GM23248 (cell line): ENCODE data around the gene LRMDA.

ENCODE experiments used
- EZH2 ChIP-seq: fragments of 200-600 bp; sonication (generic); IDR thresholded peaks from 2 replicates; pipeline ENCODE4 v1.6.1; 2018; ENCODE audit warnings: antibody characterized with exemption, mild to moderate bottlenecking; ENCODE audit not compliant: insufficient read depth, poor library complexity, severe bottlenecking
- EZH2phosphoT487 ChIP-seq: fragments of 200-600 bp; sonication (generic); IDR thresholded peaks from 2 replicates; pipeline ENCODE4 v1.6.1; 2018; ENCODE audit warnings: antibody characterized with exemption, moderate library complexity, mild to moderate bottlenecking, low read depth; ENCODE audit not compliant: insufficient read depth

DNA sequence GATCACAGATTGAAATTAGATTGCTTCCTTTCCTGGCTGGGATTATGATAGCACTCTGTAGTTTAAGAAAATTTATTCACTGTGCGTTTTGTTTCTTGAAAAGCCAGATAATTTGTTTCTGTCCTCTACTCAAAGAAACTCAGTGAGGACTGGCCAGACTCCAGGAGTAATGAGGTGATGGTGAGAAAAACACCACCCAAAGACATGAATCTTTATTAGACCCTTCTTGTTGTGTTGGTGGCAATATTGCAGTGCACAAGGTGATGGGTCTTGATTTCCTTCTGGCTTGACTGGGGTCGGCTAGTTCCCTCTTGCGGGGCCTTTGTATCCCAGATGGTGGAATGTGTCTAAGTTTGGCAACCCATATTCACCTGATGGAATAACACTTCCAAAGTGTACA is 756.8 kb downstream of the LRMDA start:
- no peak for TF ChIP-seq EZH2phosphoT487
- TF ChIP-seq EZH2: no peak
